DMS153 treated with DMSO at 0.1 percent for 48 hours (cell line): ENCODE data around the gene TNIP3.
A peak's percentile ranks its signal among the peaks of the same experiment; 100 is the strongest.
"Not testable (repeated sequence)": the region's sequence is repeated elsewhere in the genome, so short reads cannot be mapped to it uniquely, and the experiment has no call there.

Source experiments
- DNase-seq: peaks from one replicate; lab custom pipeline; 2025; ENCODE audit not compliant: unreplicated experiment; lab: John Stamatoyannopoulos, UW

Gene TNIP3

DNA sequence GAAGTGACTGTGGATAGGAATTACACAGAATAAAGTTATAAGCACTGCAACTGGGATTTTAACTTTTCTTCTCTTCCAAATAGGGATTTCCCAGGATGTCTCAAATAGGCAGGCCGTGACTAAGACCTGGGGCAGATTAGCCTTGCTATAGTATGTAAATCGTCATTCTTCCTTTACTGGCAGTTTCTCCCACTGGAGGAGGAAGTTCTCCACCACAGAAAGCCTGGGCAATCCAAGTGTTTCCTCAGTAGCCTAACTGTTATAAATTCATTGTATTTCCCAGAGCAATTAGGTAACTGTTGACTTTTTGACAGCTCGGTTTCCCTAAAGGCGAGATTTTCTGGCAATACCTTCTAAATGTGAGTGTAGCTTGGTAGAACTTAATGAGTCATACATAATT is at the start of gene TNIP3:
Gene TNIP3 (minus strand): TSS at position 31 of the 400 bp plus-strand sequence. CDS start 196 bp downstream, outside the sequence.
- no peak for DNase-seq

DNA sequence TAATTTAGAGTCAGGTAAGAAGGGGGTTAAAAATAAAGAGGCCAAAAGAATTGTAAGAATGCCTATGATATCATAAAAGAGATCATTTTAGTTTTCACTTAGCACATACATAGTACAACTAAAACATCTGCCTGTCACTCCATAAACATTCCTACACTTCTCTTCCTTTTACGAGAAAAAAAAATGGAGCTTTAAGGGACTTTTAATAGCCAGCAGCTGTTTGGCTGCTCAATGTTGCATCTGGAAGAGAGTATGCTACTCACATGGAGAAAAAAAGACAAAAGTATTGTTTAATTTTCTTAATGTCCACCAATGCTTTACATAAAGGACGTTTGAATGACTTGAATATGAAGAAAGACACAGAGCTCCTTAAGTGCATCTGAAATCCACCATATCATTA is 48.7 kb upstream of the TNIP3 start:
- DNase-seq = no peak

GRCh38 chr4:121209171-121209570 is 45.0 kb upstream of the TNIP3 start:
- no peak for DNase-seq

- no peak for DNase-seq
Measured at GRCh38 chr4:121208244-121209007, 44.3 kb upstream of the TNIP3 start.

DNA sequence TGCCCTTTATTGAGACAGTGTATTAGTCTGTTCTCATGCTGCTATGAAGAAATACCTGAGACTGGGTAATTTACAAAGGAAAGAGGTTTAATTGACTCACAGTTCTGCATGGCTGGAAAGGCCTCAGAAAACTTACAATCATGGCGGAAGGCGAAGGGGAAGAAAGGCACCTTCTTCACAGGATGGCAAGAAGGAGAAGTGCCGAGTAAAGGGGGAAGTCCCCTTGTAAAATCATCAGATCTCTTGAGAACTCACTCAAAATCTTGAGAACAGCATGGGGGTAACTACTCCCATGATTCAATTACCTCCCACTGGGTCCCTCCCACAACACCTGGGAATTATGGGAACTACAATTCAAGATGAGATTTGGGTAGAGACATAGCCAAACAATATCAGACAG is 41.7 kb upstream of the TNIP3 start:
- DNase-seq = not testable (repeated sequence)

DNA sequence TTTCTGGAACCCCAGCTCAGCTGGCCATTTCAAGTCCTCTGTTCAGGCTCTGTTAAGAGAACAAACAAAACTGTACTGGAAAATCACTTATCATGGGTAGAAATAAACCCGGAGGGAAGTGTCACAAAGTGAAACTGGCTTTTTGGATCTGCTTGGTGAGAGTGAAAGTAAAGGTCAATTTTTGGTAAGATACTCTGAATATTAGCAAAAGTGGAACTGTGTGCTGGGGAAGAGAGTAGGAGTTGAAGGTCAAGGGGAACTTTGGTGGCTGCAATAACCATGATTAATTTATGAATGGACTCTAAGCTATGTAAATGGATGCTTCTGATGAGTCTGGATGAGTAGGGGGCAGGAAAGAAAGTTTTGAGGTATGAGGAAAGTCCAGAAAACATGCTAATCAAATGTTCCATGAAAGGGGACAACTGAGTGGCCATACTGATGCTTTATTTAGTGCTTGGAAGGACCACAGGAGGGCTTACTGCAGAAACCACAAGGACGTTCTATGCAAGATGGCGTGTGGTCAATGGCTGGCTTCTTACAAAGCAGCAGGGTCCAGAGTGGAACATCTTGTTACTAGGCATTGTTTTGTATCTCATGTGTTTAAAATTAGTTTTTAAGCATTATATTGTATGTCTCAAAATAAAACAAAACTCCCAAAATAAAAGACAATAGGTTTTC is 36.8 kb upstream of the TNIP3 start:
- DNase-seq = no peak

DNA sequence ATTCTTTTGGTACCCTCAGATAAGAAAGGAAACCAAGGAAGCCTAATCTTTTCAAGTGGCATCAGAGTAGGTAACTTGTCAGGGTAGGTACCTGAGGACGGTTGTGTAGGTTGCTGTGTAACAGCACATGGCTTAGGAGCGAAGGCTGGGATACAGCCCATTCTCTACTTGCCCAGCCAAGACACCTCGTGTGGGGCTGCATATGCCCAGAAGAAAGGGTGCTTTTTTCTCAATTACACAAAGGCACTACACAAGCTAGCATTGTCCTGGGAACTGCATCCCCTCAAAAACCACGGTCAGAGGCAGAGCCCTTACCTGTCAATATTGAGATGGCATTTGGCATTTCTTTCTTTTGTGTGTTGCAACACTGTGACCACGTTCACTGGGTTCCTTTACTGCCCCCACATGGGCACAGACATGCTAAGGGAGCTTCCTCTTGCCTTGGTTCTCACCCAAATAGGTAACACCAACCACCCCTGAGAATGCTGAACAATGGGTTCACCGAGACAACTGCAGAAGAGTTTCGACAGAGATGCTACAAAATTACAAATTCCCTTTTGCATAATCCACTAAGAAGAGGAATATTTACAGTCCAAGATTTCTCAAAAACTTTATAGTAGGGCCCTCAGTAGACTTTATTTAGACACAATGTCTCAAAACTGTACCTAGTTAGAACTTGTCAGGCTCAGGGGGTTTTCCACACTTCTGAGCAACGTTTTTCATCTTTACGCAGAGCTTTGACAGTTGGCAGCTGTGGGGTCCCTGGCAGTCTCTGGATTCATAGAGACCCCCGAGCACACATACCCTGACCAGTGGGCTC is 35.8 kb upstream of the TNIP3 start:
- no peak for DNase-seq

DNA sequence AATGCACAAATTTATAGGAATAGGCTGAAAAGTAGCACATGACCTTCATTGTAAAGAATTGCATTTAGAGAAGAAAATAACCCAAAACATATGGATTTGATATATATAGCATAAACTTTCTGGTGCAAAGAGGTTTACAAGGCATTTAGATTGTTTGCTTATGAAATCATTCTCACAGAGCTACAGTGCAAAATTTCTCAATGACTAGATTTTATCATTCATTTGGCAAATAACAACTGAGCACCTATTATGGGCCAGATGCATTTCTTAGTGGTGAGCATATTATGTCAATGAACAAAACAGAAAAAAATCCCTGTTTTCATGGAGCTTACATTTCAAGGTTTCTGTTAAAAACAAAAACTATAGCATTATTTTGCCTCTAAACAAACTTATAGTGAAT is 34.1 kb upstream of the TNIP3 start:
- DNase-seq = no peak

GRCh38 chr4:121195649-121196048 is 31.5 kb upstream of the TNIP3 start:
- DNase-seq = no peak

- DNase-seq = peak; percentile 15
Measured at GRCh38 chr4:121192480-121192879, 28.4 kb upstream of the TNIP3 start.

GRCh38 chr4:121192013-121192412 is 27.9 kb upstream of the TNIP3 start:
- DNase-seq = no peak

GRCh38 chr4:121191361-121191760 is 27.2 kb upstream of the TNIP3 start:
- no peak for DNase-seq

- DNase-seq = no peak
Measured at GRCh38 chr4:121190389-121190788, 26.3 kb upstream of the TNIP3 start.

DNA sequence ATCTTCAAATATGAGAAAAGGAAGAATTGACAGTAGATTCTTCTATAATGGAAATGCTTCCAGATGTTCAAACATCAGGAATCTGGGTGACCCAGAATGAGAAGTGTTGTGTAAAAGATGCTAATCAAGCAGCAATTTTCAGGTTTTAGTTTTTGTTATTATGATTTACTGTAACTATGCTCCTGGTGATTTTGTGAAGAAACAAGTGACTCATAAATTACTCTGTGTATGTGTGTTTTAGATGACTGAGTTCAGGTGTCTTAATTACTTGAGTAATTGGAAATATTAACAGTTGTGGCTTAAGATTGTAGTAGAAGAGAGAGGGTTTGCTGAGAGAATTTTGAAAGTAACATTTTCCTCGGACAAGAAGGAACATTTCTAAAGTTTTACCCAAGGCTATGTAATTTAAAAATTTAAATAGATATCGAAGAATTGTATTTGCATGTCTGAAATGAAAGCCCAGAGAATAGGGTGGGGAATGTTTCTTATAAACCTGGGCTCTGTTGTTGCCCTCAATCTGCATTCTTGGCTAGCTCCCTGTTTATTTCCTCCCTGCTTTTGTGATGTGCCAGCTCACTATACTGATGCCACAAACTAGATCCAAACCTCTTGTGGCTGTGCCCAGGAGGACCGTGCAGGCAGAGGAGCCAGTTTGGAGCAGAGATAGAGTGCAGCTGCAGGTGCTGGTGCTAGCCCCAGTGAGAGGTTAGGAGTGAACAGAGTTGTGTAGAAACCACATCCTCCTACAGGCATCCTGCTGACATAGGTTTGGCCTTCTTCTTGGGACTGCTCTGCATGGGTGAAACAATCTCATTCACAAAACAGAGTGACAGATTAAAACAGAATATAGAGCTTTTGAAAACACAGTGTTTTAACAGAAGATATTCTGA is 25.4 kb upstream of the TNIP3 start:
- DNase-seq = no peak

DNA sequence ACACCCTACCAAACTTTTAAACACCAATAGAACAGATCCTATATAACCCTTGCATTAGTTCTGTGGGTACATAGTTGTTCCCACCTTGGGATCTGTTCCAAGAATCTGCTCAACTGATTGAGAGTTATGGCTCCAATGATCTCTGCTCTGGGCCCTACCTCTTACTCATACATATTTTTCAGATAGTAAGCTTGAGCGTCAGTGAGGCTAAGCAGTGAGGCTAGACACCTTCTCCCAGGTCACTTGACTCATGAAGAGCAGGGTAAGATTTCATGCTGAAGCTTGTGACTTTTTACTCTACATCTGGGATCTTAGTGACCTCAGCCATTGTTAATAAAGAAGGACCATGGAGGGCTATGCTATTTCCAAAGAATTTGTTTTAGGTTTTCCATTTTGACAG is 23.1 kb upstream of the TNIP3 start:
- DNase-seq = no peak

- no peak for DNase-seq
Measured at GRCh38 chr4:121185960-121186359, 21.8 kb upstream of the TNIP3 start.

DNA sequence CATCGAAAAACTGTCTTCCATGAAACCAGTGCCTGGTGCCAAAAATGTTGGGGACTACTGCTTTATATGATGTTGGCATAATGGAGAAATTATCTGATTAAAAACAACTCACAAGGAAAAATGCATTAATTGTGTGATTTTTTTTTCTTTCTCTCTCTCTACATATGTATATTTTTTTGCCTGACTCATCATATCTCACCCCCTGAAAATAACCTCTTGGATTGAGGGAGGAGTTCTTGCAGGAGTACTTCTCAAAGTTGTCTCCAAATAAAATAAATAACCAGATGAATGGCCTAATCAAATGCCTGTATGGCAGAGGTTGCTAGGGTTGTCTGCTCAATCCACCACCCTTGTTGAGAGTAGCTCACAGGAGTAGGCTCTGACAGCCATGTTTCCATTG is 19.9 kb upstream of the TNIP3 start:
- DNase-seq = no peak

GRCh38 chr4:121183361-121183760 is 19.2 kb upstream of the TNIP3 start:
- DNase-seq = no peak

GRCh38 chr4:121182296-121182695 is 18.2 kb upstream of the TNIP3 start:
- no peak for DNase-seq

DNA sequence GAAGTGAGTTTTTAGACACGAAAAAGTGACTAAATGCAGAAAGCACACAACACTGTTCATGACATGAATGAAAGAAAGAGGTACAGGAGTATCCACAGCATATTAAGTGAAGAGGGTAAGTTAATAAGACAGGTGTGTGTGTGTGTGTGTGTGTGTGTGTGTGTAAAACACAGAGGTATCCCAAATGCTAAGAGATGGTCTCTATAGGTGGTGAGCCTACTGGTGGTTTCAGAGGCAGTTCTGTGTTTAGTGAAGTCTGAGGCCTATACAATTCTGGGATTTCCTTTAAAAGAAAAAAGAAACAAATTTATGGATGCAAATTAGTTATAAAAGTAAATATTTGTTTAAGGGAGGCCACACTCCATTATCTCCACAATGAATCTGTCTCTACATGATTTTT is 17.4 kb upstream of the TNIP3 start:
- DNase-seq = no peak

- DNase-seq = no peak
Measured at GRCh38 chr4:121180558-121180957, 16.4 kb upstream of the TNIP3 start.
